HG02623 (cell line): Measurements from ENCODE around the gene ZP2.
"Not testable (repeated sequence)": the region's sequence is repeated elsewhere in the genome, so short reads cannot be mapped to it uniquely, and the experiment has no call there.

Experiments
- ATAC-seq: cut with Tn5 transposase; IDR thresholded peaks from one replicate; pipeline ENCODE4 v1.9.1; 2021; ENCODE audit warnings: moderate library complexity; ENCODE audit not compliant: unreplicated experiment

ZP2 gene

DNA sequence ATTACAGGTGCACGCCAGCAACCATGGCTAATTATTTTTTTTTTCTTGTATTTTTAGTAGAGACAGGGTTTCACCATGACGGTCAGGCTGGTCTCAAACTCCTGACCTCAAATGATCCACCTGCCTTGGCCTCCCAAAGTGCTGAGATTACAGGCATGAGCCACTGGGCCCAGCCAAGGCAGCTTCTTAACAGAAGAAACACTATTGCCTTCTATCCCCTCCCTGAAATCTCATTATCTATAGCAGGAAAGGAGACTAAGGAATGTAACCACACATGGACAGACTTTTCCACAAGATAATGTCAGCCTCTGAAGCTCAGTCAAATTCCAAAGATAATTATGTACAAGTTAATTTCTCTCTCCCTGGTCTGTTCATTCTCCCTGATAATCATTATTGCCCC lies 5.7 kb upstream of the ZP2 start:
- no peak for ATAC-seq

DNA sequence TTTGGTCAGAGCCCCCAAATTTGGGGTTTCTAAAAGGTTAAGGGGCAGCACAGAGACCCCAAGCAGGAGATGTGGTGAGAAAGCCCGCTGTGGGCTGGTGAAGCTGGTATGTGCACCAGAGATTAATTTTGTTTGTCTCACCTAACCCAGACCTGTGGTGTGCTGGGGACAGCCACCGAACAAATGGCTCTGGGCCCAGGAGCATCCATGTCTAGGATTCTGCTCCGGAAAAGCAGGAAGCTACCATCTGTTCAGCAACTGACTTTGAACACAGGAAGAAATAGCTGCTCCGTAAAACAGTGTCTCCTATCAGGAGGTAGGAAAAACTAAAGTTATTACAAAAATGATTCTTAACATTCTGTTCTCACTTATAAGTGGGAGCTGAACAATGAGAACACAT lies 2.7 kb upstream of the ZP2 start:
- ATAC-seq: no peak

DNA sequence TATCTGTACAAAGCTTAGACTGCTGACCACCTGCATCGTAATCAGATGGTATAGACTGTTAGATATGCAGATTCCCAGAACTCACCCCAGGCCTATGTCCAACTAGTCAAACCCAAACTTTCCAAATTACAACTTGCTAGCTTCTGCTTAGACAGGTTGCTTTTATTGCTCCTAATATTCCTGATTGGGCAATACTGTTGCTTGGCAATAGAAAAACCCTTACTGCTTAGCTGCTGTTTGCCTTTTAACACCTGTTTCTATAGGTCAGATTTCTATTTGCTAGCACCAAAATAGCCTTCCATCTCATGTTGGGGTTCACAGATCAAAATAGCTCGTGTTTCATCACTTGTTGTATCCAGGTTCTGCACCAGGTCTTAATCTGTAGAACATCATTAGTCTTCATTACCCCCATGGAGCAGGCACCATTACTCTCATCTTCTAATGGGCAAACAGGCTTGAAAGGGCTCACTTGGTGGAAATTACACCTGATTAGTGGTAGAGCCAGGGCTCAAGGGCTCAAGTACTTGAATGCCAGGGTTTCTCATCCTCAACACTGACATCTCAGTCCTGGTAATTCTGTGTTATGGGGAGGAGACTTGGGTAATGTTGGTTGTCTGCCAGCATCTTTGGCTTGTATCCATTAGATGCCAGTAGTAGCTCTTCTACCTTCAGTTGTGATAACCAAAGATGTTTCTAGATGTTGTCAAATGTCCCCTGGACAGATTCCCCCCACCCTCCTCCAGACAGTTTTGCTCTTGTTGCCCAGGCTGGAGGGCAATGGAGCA lies 2.7 kb downstream of the ZP2 start:
- no peak for ATAC-seq

DNA sequence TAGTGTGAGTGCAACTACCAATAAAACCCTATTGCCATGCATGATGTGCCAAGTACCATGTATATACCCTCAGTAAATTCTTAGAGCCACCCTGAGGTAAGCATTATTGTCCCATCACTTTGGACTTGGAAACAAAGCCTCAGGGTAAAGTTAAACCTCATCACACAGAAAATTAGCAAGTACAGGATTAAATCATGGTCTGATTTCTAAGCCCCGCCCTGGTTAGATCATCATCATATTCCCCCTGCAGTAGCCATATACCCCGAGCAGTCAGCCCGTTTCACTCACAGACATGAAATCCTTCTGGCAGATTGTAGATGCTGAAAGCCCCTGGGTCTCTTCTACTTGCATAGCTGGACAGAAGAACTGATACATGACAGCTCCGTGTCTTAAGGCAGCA lies 4.8 kb downstream of the ZP2 start:
- ATAC-seq: no peak

DNA sequence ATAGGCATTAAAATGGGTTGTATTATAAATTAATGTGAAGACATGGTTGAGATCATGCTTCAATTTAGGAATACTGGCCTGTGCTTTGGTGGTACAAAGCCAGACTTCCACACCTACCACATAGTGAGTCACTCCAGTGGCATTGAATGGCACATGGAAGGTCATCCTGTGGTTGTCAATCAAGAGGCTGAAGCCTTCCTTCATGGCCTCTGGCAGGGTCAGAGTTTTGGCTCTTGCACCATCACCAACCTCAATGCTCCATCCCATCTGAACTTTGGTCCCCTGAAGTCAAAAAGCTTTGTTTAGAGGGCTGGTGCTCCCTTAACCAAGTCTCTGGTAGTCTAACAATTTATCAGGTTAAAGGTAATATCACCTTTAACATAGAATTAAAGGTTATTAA lies 6.1 kb downstream of the ZP2 start:
- ATAC-seq: no peak

DNA sequence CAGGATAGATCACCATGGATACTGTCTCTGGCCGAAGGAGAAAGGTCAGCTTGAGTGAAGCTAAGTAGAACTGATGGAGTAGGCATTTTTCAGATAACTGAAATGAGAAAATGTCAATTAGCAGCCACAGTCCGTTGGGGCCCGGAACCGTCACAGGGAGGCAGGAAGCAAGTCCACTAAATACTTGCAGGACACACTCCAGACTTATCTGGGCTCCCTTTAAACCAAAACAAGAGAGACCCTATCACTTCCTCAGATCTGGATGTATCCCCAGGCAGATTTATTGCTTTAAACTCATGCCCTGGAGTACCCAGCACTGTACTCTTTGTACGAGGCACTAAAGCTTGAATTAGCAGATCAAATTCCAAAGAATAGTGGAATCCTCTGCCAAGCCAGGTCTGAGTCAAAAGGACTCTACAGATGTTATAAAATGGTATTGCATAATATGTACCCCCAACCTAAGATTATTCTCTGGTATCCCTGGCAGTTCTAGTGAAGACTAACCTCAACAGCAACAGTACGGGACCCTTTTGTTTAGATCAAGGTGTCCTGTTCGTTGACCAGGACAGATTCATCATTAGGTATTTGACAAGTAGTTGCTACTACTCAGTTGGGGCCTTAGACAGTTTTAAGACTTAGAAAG lies 8.1 kb downstream of the ZP2 start:
- ATAC-seq: no peak

DNA sequence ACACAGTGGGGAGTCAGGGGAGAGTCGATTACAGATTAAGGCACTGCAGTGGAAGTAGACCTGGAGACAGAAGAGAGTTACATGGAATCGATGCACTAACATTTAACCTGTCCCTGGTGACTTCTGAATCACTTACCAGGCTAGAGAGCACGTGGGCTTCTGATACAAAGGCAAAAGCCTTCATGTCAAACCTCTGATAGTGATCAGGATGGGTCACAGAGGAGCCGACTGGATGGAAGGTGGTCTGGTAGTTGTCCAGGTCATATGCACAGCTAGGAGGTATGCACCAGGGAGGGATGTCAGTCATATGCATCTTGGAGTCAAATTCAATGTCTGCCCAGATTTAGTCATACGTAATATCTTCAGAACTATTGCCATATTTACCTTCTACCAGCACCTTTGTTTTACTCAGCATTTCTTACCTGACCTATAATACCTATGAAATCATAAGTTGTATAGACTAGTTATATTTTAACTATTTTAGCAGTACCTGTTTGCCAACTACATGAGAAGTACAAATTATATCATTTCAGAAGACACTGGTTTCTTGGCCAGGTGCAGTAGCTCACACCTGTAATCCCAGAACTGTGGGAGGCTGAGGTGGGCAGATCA lies 11.7 kb downstream of the ZP2 start:
- no peak for ATAC-seq

DNA sequence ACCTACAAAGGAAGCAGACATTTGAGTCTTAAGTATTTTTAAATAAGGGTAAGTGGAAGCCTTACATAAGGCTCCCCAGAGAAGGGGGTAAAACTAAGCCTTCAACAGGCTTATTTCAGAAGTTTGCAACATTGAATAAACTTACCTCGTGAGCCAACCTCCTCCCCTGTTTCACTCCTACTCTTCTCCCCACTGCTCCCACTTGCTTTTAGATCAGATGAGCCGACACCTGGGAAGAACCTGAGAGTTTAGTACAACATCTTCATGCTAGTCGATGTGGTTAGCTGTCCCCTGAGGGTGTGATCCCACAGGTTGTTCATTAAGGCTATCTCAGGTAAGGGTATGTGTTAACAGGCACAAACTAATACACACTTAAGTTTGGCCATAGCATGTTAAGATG lies 13.8 kb downstream of the ZP2 start:
- ATAC-seq: no peak

DNA sequence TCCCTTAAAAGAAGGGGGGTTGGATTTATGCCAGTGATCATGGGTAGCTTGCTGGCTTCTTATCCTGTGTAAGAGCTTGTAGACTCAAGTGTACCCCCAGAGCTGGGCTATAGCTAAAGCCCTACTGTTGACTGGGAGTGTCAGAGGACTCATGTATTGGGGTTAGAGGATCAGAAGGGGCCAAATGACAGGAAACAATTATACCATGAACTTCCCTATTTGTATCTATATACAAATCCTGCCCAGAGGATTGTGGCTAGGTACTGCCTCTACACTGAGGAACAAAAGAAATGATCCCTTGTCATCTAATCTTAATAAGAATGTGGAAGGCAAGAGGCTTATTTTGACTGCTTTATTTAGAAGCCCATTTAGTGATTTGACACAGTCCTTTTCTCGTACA lies 14.3 kb downstream of the ZP2 start:
- ATAC-seq: no peak

DNA sequence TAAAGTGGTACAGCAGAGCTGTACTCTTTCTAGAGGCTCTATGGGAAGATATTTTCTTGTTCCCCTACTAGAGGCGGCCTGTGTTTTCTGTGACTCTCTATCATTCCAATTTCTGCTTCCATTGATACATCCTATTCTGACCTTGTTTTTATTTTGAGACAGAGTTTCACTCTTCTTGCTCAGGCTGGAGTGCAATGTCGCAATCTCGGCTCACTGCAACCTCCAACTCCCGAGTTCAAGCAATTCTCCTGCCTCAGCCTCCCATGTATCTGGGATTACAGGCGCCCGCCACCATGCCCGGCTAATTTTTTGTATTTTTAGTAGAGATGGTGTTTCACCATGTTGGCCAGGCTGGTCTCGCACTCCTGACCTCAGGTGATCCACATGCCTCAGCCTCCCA lies 16.0 kb downstream of the ZP2 start:
- ATAC-seq: not testable (repeated sequence)

DNA sequence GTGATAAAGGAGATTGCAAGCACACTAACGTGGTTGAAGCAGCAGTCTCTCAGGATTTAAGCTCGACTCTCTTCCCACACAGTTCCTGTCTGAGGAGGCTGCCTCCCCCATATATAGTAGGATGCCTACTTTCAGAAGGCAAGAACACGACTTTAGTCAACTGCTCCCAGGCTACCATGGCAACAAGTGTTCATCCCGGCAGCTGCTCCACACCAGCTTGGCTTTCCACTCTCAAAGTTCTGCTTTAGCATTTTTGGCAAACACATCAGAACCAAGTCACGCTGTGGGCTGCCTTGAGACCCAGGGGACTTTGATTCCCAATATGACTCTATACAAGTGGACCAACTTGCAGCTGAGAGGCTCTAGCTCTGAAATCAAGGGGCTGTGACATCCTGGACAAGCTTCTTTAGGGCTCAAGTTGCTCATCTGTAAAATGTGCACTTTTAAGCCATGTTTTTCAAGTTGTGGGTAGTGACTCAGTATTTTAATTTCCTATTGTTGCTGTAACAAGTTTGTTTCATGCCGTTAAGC lies 16.5 kb downstream of the ZP2 start:
- ATAC-seq: no peak

DNA sequence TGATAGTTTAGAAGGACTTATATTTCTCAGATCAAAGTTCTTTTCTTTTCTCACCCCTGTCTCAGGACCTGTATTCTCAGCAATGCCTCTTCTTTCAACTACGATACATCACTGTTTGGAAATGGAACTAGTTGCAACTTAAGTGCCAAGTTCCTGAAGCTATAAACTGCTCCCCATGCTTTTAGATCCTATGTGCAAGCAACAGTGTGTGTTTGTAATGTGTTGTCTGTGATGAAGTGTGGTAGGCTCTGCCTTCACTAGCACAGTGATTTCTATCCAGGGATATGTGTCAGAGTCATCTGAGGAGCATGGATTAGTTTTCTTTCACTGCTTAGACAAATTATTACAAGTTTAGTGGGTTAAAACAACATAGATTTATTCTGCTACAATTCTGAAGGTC lies 18.4 kb downstream of the ZP2 start:
- no peak for ATAC-seq

DNA sequence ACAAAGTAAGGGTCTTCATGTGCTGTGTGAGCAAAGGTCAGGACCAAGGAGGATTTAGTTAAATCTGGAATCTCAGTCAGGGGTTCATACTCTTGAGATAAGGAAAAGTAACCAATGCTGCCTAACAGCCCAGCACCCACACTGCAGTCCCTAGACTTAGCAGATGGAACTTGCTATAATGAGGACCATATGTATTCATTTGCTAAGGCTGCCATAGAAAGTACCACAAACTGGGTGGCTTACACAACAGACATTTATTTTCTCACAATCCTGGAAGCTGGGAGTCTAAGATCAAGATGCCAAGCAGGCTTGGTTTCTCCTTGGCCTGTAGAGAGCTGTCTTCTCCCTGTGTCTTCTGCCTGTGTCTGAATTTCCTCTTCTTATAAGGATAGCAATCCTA lies 20.8 kb downstream of the ZP2 start:
- no peak for ATAC-seq

DNA sequence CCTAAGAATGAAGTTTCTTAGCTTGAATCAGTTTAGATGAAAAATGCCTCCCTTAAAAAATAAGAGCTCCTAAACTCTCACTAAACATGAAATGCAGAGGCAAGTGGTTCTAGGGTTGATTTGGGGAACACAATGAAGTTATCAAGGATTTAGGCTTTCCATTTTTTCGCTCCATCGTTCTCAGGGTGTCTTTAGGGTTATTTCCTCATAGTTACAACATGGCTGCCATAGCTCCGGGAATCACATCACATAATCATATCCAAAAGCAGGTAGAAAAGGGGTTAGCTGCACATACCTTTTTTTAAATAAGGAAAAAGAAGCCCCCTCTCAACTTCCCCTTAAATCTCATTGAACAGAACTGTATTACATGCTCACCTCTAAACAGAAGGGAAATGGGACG lies 21.4 kb downstream of the ZP2 start:
- ATAC-seq: no peak

DNA sequence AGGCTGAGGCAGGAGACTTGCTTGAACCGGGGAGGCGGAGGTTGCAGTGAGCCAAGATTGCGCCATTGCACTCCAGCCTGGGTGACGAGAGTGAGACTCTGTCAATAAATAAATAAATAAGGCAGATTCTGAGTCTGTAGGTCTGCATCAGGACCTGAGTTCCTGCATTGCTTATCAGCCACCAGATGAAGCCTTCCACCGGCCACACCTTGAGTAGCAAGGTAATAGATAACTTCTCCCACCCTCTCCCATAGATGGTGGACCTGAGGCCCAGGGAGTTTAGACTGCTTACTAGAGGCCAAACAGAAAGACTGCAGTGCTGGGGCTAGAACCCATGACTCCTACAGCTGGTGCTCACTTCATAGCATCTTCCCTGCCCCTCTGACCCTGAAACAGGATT lies 22.1 kb downstream of the ZP2 start:
- no peak for ATAC-seq

DNA sequence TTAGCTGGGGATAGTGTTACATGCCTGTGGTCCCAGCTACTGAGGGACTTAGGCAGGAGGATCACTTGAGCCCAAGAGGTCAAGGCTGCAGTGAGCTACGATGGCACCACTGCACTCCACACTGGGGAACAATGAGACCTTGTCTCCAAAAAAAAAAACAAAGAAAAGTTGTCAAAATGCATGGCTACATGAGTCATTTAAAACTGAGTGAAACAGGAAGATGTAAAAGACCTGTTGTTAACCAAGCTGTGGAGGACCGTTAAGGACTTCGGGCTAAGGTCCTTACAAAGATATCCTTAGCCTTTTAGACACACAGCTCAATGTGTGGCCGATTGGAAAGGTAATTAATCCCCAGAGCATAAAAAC lies 25.1 kb downstream of the ZP2 start:
- ATAC-seq: no peak

DNA sequence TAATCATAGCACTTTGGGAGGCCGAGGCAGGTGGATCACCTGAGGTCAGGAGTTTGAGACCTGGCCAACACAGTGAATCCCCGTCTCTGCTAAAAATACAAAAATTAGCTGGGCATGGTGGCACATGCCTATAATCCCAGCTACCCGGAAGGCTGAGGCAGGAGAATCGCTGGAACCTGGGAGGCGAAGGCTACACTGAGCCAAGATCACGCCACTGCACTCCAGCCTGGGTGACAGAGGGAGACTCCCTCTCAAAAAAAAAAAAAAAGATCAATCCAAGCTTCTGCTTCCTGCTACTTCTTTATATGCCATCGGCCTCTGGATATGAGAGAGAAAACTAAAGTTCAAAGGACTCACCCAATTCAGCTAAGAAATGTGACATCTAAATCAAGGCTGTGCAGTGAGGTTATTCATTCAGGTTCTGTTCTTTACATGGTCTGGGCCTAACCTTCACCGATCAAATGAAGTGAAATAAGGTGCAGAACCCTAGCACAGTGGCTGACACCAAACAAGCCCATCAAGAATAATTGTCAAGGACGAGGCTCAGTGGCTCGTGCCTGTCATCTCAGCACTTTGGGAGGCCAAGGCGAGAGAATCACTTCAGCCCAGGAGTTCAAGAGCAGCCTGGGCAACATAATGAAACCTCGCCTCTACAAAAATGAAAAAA lies 25.6 kb downstream of the ZP2 start:
- ATAC-seq: no peak

DNA sequence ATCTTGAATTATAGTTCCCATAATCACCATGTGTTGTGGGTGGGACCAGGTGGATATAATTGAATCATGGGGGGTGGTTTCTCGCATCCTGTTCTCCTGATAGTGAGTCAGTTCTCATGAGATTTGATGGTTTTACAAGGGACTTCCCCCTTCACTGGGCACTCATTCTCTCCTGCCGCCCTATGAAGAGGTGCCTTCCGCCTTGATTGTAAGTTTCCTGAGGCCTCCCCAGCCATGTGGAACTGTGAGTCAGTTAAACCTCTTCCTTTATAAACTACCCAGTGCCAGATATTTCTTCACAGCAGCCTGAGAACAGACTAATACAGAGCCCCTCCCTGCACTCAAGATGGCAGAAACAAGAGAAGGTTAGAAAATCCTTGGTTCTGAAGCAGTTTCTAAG lies 26.5 kb downstream of the ZP2 start:
- ATAC-seq: no peak

DNA sequence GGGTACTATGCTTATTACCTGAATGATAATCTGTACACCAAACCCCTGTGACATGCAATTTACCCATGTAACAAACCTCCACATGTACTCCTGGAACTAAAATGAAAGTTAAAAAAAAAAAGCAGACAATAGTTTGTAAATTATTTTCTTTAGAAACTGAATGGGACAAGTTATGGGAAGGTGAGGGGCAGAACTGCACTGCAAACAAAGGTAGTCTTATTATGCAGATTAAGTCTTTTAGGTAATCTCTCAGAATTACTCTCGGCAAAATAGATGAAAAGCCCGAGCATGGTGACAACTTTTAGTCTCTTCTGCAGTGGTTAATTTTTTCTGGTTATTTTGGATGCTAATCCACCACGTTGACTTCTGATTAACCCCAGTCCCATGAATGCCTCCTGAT lies 27.4 kb downstream of the ZP2 start:
- no peak for ATAC-seq

DNA sequence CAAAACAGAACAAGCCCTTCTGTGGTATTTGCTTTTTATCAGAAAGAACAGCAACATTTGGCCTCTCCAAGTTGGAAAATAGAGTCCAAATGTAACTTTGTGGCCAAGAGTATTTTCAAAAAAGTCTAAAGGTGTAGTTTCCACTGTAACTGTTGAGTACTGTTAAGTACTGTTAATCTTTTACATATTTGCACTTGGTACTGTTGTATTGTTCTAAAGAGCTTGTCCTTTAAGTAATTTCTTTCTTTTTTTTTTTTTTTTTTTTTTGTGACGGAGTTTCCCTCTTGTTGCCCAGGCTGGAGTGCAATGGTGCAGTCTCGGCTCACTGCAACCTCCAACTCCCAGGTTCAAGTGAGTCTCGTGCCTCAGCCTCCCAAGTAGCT lies 31.4 kb downstream of the ZP2 start:
- ATAC-seq: no peak

DNA sequence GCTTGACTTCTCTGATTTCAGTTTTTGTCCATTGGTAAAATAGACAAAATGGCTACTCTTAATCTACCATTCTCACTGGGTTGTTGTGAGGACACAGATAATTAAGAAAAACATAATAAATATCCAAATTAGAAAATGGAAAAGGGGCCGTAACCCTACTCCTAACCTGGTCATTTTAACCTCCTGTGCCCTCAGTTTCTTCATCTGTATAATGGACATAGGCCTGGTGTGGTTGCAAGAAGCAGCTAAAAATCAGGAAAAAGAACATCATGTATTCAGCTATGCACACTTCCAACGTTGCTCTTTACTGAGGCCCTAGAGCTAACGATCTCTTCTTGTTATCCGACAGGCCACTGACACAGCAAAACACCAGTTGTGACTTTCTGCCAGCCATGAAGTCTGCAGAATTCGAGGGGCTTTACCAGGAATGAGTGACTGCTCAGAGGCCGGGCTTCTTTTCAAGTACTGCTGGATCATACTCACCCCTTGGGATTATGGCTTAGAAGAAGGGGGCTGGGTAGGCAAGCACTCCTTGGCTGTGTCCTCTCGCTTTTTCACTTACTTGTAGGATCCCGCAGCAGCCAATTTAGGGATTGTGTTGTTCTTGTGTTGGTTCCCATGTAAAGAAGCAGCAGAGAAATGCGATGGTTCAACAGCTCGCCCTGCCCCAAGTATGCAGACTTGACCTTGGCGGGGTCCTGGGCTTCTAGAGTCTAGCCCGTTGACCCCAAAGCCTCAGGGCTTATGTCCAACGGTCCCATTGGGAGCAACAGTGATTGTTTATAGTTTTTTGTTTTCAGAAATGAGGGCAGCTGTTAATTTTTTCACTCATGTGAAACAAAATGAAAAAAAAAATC lies 32.0 kb downstream of the ZP2 start:
- ATAC-seq: no peak
